ENCODE data around the gene NLN.
A peak's percentile ranks its signal among the peaks of the same experiment; 100 is the strongest.
"Not testable (repeated sequence)": the region's sequence is repeated elsewhere in the genome, so short reads cannot be mapped to it uniquely, and the experiment has no call there.

Gene NLN

GRCh38 chr5:65721720-65722574 is at the start of gene NLN, which contains the start of gene SGTB:
Gene NLN (plus strand): TSS chr5:65722205. CDS start chr5:65722374, 169 bp downstream.
Gene SGTB (minus strand): TSS chr5:65722109. CDS start chr5:65720807, 1,302 bp downstream.
- peak; percentile 31 for TF ChIP-seq CTCF (IDR thresholded peaks at IDR 0.05)

GRCh38 chr5:65672796-65673195 is 49.2 kb upstream of the NLN start:
- H3K27ac ChIP-seq: peak overlapping the region; percentile 77

More at GRCh38 chr5:65721720-65722574, at the start of gene NLN, which contains the start of gene SGTB:
- Histone ChIP-seq H3K4me3 (ENCODE audit: low read depth in 1 of 2, low read length in 1 of 2) (peak within 1 kb of the TSS; percentile 95 to 97), H3K9me3 (no peaks in the 10 kb centered on the region), H3K27ac (peak within 1 kb of the TSS; percentile 82), H3K27me3 (no peaks in the 10 kb centered on the region), H3K36me3 (peaks cover 27% of the 10 kb centered on the region), H3K4me1 (ENCODE audit: control insufficient read depth in 1 of 2, insufficient read depth in 1 of 2, low read depth in 1 of 2, low read length in 1 of 2) (peaks cover 34 to 38% of the 10 kb centered on the region in 2 experiments)

GRCh38 chr5:65674749-65675148 is 47.3 kb upstream of the NLN start:
- H3K27ac ChIP-seq: peak overlapping the region; percentile 84
- no peak for TF ChIP-seq CTCF (IDR thresholded peaks at IDR 0.05)
- no peaks in the 10 kb centered on the region for H3K9me3 ChIP-seq
- H3K27me3 ChIP-seq: no peaks in the 10 kb centered on the region
- H3K4me1 ChIP-seq (ENCODE audit: control insufficient read depth in 1 of 2, insufficient read depth in 1 of 2, low read depth in 1 of 2, low read length in 1 of 2): peaks cover 41 to 47% of the 10 kb centered on the region in 2 experiments
- no peak overlapping the region for H3K4me3 ChIP-seq (ENCODE audit: low read depth in 1 of 2, low read length in 1 of 2)
- H3K36me3 ChIP-seq: peaks cover 36% of the 10 kb centered on the region

More at GRCh38 chr5:65672796-65673195, 49.2 kb upstream of the NLN start:
- Histone ChIP-seq H3K4me3 (ENCODE audit: low read depth in 1 of 2, low read length in 1 of 2) (no peak overlapping the region), H3K9me3 (no peaks in the 10 kb centered on the region), H3K4me1 (ENCODE audit: control insufficient read depth in 1 of 2, insufficient read depth in 1 of 2, low read depth in 1 of 2, low read length in 1 of 2) (peaks cover 41 to 47% of the 10 kb centered on the region in 2 experiments), H3K27me3 (no peaks in the 10 kb centered on the region), H3K36me3 (peaks cover 38% of the 10 kb centered on the region)
- no peak for TF ChIP-seq CTCF (IDR thresholded peaks at IDR 0.05)

- not testable (repeated sequence) for H3K27me3 ChIP-seq, H3K9me3 ChIP-seq
- Histone ChIP-seq H3K27ac (peak overlapping the region; percentile 84), H3K36me3 (peaks cover 36% of the 10 kb centered on the region), H3K4me3 (ENCODE audit: low read depth in 1 of 2, low read length in 1 of 2) (peak overlapping the region; percentile 12 to 17), H3K4me1 (ENCODE audit: control insufficient read depth in 1 of 2, insufficient read depth in 1 of 2, low read depth in 1 of 2, low read length in 1 of 2) (peaks cover 41 to 47% of the 10 kb centered on the region in 2 experiments)
Observed at GRCh38 chr5:65676056-65676455, 45.9 kb upstream of the NLN start.

GRCh38 chr5:65682148-65682547 is 39.9 kb upstream of the NLN start:
- TF ChIP-seq CTCF (IDR thresholded peaks at IDR 0.05): no peak
- Histone ChIP-seq H3K27ac (no peak overlapping the region), H3K4me3 (ENCODE audit: low read depth in 1 of 2, low read length in 1 of 2) (no peak overlapping the region), H3K36me3 (peaks cover 55% of the 10 kb centered on the region), H3K9me3 (no peaks in the 10 kb centered on the region), H3K4me1 (ENCODE audit: control insufficient read depth in 1 of 2, insufficient read depth in 1 of 2, low read depth in 1 of 2, low read length in 1 of 2) (no peaks in the 10 kb centered on the region), H3K27me3 (no peaks in the 10 kb centered on the region)

GRCh38 chr5:65693121-65693520 is 28.9 kb upstream of the NLN start:
- no peak for TF ChIP-seq CTCF (IDR thresholded peaks at IDR 0.05)
- H3K4me1 ChIP-seq (ENCODE audit: control insufficient read depth in 1 of 2, insufficient read depth in 1 of 2, low read depth in 1 of 2, low read length in 1 of 2): no peaks in the 10 kb centered on the region
- peaks cover 40% of the 10 kb centered on the region for H3K36me3 ChIP-seq
- no peak overlapping the region for H3K4me3 ChIP-seq (ENCODE audit: low read depth in 1 of 2, low read length in 1 of 2)
- H3K27me3 ChIP-seq: no peaks in the 10 kb centered on the region
- H3K9me3 ChIP-seq: no peaks in the 10 kb centered on the region
- no peak overlapping the region for H3K27ac ChIP-seq

Data from neutrophil (primary cell).